Ovary (tissue), 9 donors: ENCODE results near the gene ZSCAN20. TPM values are rescaled to one million over a fixed set of nuclear protein-coding genes. Genes with fewer than 3 reads are reported as not detected.

Source experiments
- DNase-seq, 5 donors: peaks; one replicate each; pipeline ENCODE4 v3.0.0-alpha.2; 2019 to 2020
- H3K27ac ChIP-seq, 2 donors: fragments of 200-600 bp; one replicate each; pipeline versions ENCODE4 v1.5.1 to v1.8.0; 2019 to 2022
- H3K27me3 ChIP-seq: fragments of 200-600 bp; one replicate; pipeline ENCODE4 v1.8.0; 2022
- H3K36me3 ChIP-seq: fragments of 200-600 bp; sonication (generic); one replicate; pipeline ENCODE4 v1.5.1; 2019
- H3K4me1 ChIP-seq: one replicate; pipeline ENCODE4 v1.8.1; 2013; ENCODE audit warnings: mild to moderate bottlenecking, moderate library complexity; ENCODE audit not compliant: insufficient read depth
- H3K4me3 ChIP-seq: fragments of 200-600 bp; sonication (generic); one replicate; pipeline ENCODE4 v1.5.1; 2017
- H3K9me3 ChIP-seq, 2 donors: fragments of 200-600 bp in 1 of 2; sonication (generic) in 1 of 2; one replicate each; pipeline versions ENCODE4 v1.5.1 to v1.8.1; 2013 to 2019; ENCODE audit warnings: mild to moderate bottlenecking in 1 of 2, moderate library complexity in 1 of 2
- CTCF ChIP-seq, 3 donors: fragments of 450-650 bp in 2 of 3; fragments of 200-600 bp in 1 of 3; IDR thresholded peaks; one replicate each; pipeline versions ENCODE4 v1.5.1 to v1.8.0; 2016 to 2022; ENCODE audit warnings: antibody characterized with exemption in 3 of 3, mild to moderate bottlenecking in 1 of 3
- EP300 ChIP-seq: sonication (generic); formaldehyde crosslinking; IDR thresholded peaks from one replicate; pipeline ENCODE4 v1.6.1; 2017; ENCODE audit warnings: antibody characterized with exemption
- POLR2A ChIP-seq: fragments of 450-650 bp; IDR thresholded peaks from one replicate; pipeline ENCODE4 v1.6.1; 2017; ENCODE audit warnings: antibody characterized with exemption, mild to moderate bottlenecking, moderate library complexity
- WGBS, 3 donors: extraction: QIAGEN DNeasy Blood & Tissue Kit in 1 of 3; methylation state at CpG; one replicate each; pipeline versions ENCODE4 v1.1.5 to v1.1.7; 2013 to 2017; 5-methylcytosine and 5-hydroxymethylcytosine counted together
- intact Hi-C, 4 donors: fragments of 100-400 bp; cut with DNase I; formaldehyde crosslinking; loops; one replicate each; pipeline versions ENCODE4 v1.11.0 to v1.15.1; 2022 to 2023
- polyA plus RNA-seq, 2 donors: library from polyadenylated mRNA; stranded (reverse); fragments of 200-250 nt in 1 of 2; fragments of 350-450 nt in 1 of 2; fragmentation: Illumina TruSeq in 1 of 2; extraction: RNeasy Lipid Tissue Mini Kit (QIAGEN cat#74804) in 1 of 2; gene quantifications; one replicate each; pipeline ENCODE4 v1.2.3, GENCODE V29; 2013 to 2014
- total RNA-seq, 7 donors: library from RNA; depleted of rRNA in 2 of 7; stranded (reverse); fragments of >200 nt in 2 of 7; fragmentation: NEBNext Ultra II Directional in 3 of 7; extraction: Animal tissue kit (Norgen Biotek cat#: 25700) in 3 of 7; gene quantifications; one replicate each; pipeline versions ENCODE4 v1.1.0 to v1.2.4, GENCODE V29; 2016 to 2023
- donor health status: DM: no; HTN: no; CAD: no; lungs with moderate emphysema.
- donor health status: DM: no; HTN: no; CAD: no.
- donor health status: Bipolar disorder and iron deficiency.
- donor health status: DM: yes; HTN: yes; CAD: no.
- donor health status: DM: no; HTN: no; CAD: no.
- donor health status: DM: yes; HTN: yes; CAD: no.

The ZSCAN20 gene
- total and polyA plus RNA-seq, 9 donors = 1.9 to 8.3 (median 6.2) TPM

- H3K27me3 ChIP-seq = no peaks in the 10 kb centered on the region
- no peaks in the 10 kb centered on the region for H3K9me3 ChIP-seq
- no peaks in the 10 kb centered on the region for H3K36me3 ChIP-seq
- H3K27ac ChIP-seq = no peak overlapping the region
- intact Hi-C loops = no loop called here
- DNase-seq = no peak
- no peak overlapping the region for H3K4me3 ChIP-seq
- no peak for TF ChIP-seq CTCF (IDR thresholded peaks at IDR 0.05)
- TF ChIP-seq EP300 = no peak
- WGBS, 3 donors = 74 to 76% (median 76%) methylated on average over 8 of the region's 8 CpGs
- H3K4me1 ChIP-seq = peaks cover 12% of the 10 kb centered on the region
Measured at GRCh38 chr1:33516891-33517567, 44.6 kb downstream of the ZSCAN20 start.

GRCh38 chr1:33517596-33518250 is 45.3 kb downstream of the ZSCAN20 start:
- peak in 1 of 5 donors; percentile 41 for DNase-seq
- no peak overlapping the region for H3K4me3 ChIP-seq
- no peaks in the 10 kb centered on the region for H3K9me3 ChIP-seq
- H3K27ac ChIP-seq = no peak overlapping the region
- intact Hi-C loops = no loop called here
- peaks cover 12% of the 10 kb centered on the region for H3K4me1 ChIP-seq
- H3K36me3 ChIP-seq = no peaks in the 10 kb centered on the region
- no peaks in the 10 kb centered on the region for H3K27me3 ChIP-seq
- TF ChIP-seq CTCF (IDR thresholded peaks at IDR 0.05) (no peak), POLR2A (no peak), EP300 (no peak)
- 20 to 41% (median 24%) methylated on average over 10 to 12 of the region's 12 CpGs for WGBS, 3 donors

- no peak for TF ChIP-seq CTCF (IDR thresholded peaks at IDR 0.05)
- no peak for TF ChIP-seq EP300
- no peak for TF ChIP-seq POLR2A
- Histone ChIP-seq H3K4me1 (peaks cover 12% of the 10 kb centered on the region), H3K4me3 (no peak overlapping the region), H3K9me3 (no peaks in the 10 kb centered on the region), H3K27me3 (no peaks in the 10 kb centered on the region), H3K27ac (no peak overlapping the region), H3K36me3 (no peaks in the 10 kb centered on the region)
- no peak for DNase-seq
- intact Hi-C loops = no loop called here
- 93 to 96% (median 94%) methylated on average over 27 of the region's 27 CpGs for WGBS, 3 donors
Measured at GRCh38 chr1:33519240-33519884, 46.9 kb downstream of the ZSCAN20 start.

- H3K27ac ChIP-seq = no peak overlapping the region
- DNase-seq = no peak
- 93 to 96% (median 95%) methylated on average over 3 of the region's 3 CpGs for WGBS, 3 donors
Measured at GRCh38 chr1:33524586-33524985, 52.1 kb downstream of the ZSCAN20 start.

More at GRCh38 chr1:33524586-33524985, 52.1 kb downstream of the ZSCAN20 start:
- H3K4me1 ChIP-seq = no peaks in the 10 kb centered on the region
- intact Hi-C loops = no loop called here
- no peak overlapping the region for H3K4me3 ChIP-seq
- no peaks in the 10 kb centered on the region for H3K27me3 ChIP-seq
- H3K9me3 ChIP-seq = no peaks in the 10 kb centered on the region
- no peaks in the 10 kb centered on the region for H3K36me3 ChIP-seq
- TF ChIP-seq EP300 (no peak), POLR2A (no peak), CTCF (IDR thresholded peaks at IDR 0.05) (no peak)
